ENCODE measurements around the gene CHST9. TPM values are rescaled to one million over a fixed set of nuclear protein-coding genes. Genes with fewer than 3 reads are reported as not detected.
"Not testable (repeated sequence)": the region's sequence is repeated elsewhere in the genome, so short reads cannot be mapped to it uniquely, and the experiment has no call there.

Gene CHST9
- total RNA-seq (2014; rRNA removed; shearing (Covaris generic)) = not detected in 2 replicates

DNA sequence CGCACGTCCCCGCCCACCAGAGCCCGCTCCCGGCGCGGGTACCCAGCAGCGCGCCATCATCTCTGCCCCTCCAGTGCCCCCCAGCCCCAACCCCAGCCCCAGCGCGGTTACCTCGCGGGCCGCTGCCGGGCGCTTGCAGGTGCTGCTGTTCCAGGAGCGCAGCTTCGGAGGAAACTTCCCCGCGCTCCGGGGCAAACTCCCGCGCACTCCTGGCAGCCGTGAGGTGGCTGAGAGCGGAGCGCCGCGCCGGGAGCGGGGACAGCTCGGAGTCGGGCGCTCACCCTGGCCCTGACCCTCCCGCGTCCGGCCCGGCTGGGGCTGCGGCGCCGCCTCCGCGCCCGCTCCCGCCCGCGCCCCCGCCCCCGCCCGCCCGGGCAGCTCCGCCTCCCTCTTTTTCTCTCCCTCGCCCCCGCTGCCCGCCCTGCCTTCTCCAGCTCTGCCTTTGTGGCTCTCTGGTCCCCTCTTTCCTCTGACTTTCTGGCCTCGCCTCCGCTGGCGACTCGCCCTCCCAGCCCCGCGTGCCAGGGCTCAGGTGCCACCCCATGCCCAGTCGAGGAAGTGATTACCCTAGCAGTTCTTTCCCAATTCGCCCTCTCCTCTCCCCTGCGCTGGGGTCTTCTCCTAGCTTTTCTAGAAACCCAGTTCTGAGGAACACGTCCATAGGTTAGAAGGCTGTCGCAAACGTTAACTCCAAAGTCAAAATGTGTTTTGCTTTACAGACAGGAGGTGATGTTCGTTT is at the start of gene CHST9:
CHST9 (minus strand) TSS at position 284 of the 739 bp plus-strand sequence. CDS start 42,499 bp downstream, outside the sequence.
- in situ Hi-C loops (cut with HindIII; ENCODE audit: low sequenced_read_pairs) = no loop called here
- DNase-seq (ENCODE audit: low spot score) = no peak

DNA sequence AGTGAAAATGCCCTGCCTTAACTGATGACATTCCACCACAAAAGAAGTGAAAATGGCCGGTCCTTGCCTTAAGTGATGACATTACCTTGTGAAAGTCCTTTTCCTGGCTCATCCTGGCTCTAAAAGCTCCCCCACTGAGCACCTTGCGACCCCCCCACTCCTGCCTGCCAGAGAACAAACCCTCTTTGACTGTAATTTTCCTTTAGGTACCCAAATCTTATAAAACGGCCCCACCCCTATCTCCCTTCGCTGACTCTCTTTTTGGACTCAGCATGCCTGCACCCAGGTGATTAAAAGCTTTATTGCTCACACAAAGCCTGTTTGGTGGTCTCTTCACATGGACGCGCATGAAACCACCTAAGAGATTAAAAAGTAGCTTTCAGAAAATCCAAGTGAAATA is 47.2 kb upstream of the CHST9 start:
- in situ Hi-C loops (cut with HindIII; ENCODE audit: low sequenced_read_pairs); DNase-seq (ENCODE audit: low spot score): not testable (repeated sequence)

DNA sequence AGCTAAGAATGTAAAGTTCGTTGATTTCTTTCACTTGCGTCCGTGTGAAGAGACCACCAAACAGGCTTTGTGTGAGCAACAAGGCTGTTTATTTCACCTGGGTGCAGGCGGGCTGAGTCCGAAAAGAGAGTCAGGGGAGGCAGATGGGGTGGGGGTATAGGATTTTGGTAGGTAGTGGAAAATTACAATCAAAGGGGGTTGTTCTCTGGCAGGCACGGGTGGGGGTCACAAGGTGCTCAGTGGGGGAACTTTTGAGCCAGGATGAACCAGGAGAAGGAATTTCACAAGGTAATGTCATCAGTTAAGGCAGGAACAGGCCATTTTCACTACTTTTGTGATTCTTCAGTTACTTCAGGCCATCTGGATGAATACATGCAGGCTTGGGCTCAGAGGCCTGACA is 46.6 kb upstream of the CHST9 start:
- in situ Hi-C loops (cut with HindIII; ENCODE audit: low sequenced_read_pairs); DNase-seq (ENCODE audit: low spot score): not testable (repeated sequence)

DNA sequence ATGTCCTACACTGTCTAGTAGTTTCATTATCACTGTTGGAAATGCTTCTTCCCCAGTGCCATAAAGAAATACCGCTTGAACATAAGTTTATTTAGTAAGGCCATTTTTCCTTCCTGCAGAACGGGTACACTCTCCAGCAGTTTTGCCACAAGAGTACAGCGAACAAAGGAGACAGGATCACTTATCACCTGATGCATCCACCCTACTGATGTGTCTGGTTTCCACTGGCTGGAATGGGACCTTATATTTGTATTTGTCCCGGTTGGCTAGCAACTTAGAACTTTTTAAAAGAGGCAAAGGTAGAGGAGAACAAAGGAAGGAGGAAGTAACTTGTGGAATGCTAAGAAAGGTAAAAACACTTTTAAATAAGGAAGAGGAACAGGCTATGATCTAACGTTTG is 46.1 kb upstream of the CHST9 start:
- in situ Hi-C loops (cut with HindIII; ENCODE audit: low sequenced_read_pairs); DNase-seq (ENCODE audit: low spot score): not testable (repeated sequence)

DNA sequence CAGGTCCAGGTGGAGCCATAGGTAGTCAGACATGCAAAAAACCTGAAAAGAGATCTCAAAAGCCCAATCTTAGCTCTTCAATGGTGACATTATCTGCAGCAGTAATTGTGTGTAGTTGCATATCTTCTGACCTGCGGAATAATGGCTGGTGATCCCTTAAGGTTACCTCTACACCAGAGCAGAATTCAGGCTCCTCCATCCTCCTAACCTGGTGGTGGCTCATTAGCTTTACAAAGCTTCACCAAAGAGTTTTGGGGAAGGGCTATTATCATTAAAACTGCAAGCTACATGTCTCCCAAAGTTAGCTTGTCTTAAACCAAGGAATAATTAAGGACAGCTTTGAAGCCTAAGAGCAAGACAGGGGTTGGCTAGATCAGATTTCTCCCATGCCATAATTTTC is 42.6 kb upstream of the CHST9 start:
- DNase-seq (ENCODE audit: low spot score) = no peak
- in situ Hi-C loops (cut with HindIII; ENCODE audit: low sequenced_read_pairs) = no loop called here

DNA sequence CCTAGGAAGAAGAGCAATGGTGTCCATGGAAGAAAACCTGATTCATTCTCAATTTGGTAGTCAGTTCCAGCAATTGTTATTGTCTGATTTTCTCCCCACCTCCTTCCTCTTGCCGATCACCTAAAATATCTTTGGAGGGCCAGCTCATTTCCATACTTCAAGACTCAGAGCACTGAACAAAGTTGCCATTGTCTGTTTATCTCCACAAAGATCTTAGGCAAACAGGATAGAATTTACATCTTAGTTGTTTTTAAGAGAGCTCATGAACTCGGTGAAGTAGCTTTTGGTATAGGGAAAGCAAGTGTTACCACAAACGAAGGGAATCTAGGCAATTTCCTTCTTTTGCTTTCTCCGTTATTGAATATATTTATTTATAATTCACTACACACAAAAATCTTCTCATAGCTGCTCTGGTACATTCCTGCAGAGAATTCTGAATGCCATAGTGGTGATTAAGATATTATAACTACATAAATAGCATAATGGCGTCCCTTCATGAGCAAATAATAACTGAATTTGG is 41.5 kb upstream of the CHST9 start:
- in situ Hi-C loops (cut with HindIII; ENCODE audit: low sequenced_read_pairs) = no loop called here
- no peak for DNase-seq (ENCODE audit: low spot score)

DNA sequence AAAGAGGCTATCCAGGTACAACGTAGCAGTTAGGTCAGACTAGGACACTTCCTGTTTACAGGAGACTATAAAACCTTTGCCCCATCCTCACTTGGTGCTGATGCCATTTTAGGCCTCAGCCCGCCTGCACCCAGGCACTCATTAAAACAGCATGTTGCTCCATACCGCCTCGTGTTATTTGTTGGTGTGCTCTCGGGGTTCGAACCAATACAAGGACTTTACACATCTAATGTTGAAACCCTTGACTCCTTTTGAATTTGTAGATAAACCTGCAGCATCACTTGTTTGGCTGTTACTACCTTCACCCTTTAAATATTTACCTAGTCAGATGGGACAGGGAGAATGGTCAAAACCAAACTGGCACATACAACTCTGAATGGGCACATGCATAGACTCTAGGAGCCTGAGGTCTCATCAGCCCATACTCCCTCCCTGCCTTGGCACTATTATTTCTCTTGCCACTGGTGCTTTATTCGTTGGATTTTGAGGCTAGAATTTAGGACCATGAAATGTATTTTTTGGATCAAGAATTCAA is 40.9 kb upstream of the CHST9 start:
- DNase-seq (ENCODE audit: low spot score) = no peak
- in situ Hi-C loops (cut with HindIII; ENCODE audit: low sequenced_read_pairs) = no loop called here

DNA sequence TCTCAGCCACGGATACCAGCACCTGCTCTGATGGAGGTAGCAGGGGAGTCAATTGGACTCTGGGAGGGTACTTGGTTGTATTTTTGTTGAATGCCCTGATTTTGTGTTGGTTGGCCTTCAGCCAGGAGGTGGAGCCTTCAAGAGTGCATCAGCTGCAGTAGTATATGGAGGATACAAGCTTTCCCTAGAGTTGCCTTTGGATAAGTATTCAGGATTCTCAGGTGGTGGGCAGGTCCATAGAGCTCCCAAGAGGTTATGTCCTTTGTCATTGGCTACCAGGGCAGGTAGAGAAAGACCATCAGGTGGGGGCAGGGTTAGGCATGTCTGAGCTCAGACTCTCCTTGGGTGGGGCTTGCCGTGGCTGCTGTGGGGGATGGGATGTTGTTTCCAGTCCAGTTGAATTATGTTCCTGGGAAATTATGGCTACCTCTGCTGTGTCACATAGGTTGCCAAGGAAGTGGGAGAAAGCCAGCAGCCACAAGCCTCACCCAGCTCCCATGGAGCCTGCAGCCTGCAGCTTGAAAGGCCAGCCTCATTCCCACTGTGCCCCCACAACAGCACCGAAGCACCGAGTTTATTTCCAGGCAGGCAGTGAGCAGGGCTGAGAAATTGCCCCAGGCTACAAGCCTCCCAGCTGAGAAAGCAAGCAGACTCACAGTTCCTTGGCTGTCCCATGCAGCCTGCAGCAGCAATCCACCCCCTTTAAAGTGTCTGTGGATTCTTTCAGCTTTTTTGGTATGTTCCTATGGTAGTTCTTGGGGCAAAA is 38.6 kb upstream of the CHST9 start:
- in situ Hi-C loops (cut with HindIII; ENCODE audit: low sequenced_read_pairs) = no loop called here
- no peak for DNase-seq (ENCODE audit: low spot score)

DNA sequence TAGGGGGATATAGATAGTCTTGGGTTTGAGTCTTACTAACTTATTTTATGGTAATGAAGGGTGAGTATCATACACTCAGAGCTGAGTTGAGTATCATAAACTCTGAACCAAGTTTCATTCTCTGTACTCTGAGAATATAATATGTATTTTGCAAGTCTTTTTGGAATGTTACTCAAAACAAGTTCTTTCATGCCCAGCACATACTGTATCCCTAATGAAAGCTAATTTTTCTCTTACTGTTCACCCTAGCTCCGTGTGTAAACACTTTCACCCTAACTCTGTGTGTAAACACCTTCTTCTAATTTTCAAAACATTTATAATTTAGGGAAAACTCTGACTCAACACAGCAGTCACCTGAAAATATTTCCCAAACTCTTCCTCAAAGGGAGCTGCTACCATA is 29.7 kb upstream of the CHST9 start:
- in situ Hi-C loops (cut with HindIII; ENCODE audit: low sequenced_read_pairs) = no loop called here
- no peak for DNase-seq (ENCODE audit: low spot score)

GRCh38 chr18:27213123-27213717 is 28.1 kb upstream of the CHST9 start:
- DNase-seq (ENCODE audit: low spot score) = no peak
- in situ Hi-C loops (cut with HindIII; ENCODE audit: low sequenced_read_pairs) = no loop called here

DNA sequence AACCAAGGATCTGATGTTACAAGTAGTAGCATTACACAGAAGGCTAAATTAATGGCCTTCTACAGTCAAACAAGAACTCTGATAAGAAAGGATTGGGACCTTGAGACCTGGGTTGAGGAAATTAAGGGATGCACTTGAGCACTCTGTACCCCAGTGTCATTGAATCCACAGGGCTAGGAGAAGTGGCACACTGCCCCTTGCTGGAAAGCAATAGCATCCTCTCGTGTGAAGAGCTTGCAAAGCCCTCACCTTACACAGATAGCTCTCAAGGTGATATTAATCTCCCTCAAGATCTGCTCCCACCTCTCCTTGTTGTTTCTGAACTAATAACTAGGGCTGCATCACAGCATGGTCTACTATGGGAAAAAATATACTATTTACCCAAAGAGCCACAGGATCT is 26.5 kb upstream of the CHST9 start:
- in situ Hi-C loops (cut with HindIII; ENCODE audit: low sequenced_read_pairs) = no loop called here
- DNase-seq (ENCODE audit: low spot score) = no peak

DNA sequence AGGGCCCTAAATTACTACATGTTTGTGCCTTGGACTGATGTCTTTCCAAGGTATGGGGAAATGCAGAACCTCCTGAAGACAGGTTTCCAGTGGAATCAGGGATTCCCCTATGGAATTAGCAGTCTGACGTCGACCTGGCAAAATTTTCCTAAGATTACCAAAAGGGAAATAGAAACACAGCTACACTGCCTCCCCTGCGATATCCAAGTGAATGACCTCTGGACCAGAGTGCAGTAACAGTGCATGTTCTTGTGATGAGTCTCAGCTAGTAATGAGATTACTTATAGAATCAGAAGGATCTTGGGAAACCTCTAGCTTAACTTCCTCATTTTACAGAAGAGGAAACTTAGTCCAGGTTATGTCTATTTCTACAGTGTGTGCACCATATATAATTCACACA is 21.3 kb upstream of the CHST9 start:
- in situ Hi-C loops (cut with HindIII; ENCODE audit: low sequenced_read_pairs) = no loop called here
- no peak for DNase-seq (ENCODE audit: low spot score)

DNA sequence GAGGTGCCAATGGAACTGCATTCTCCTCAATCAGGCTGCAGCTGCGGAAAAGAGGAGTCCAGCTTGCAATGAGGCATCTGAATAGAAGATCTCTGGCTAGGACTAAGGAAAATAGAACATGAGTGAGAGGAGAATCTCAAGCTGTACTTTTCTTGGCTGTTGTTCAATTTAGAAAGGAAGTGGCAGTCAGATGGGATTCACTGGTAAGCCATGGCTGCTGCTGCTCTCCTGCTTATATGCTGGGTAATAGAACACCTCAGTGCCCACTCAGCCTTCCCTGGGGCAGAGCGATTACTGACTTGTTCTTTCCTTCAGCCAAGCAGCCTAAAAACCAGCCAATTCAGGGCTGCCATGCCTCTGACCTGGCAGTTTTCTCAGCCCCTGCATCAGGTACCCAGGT is 17.6 kb upstream of the CHST9 start:
- in situ Hi-C loops (cut with HindIII; ENCODE audit: low sequenced_read_pairs) = no loop called here
- DNase-seq (ENCODE audit: low spot score) = no peak

DNA sequence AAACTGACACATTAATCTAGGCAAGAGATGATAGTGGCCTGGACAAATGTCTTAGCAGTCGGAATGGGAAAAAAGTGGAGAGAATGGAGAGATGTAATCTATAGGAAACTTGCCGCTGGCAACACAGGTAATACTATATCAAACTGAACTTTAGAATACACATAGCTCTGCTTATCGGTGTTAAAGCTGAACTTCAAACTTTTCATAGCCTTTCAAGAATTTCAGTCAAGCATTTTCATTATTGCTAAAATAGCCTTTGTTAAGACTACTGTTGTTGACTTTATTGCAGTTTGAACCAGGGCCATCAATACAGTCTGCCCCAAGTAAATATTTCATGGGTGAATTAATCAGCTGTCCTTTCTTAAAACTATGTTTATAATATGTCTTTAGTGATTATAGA is 12.9 kb upstream of the CHST9 start:
- in situ Hi-C loops (cut with HindIII; ENCODE audit: low sequenced_read_pairs) = no loop called here
- DNase-seq (ENCODE audit: low spot score) = no peak

GRCh38 chr18:27188309-27188708 is 3.2 kb upstream of the CHST9 start:
- no peak for DNase-seq (ENCODE audit: low spot score)
- in situ Hi-C loops (cut with HindIII; ENCODE audit: low sequenced_read_pairs) = no loop called here

GRCh38 chr18:27185897-27186296 is 789 bp upstream of the CHST9 start:
- in situ Hi-C loops (cut with HindIII; ENCODE audit: low sequenced_read_pairs) = no loop called here
- no peak for DNase-seq (ENCODE audit: low spot score)

DNA sequence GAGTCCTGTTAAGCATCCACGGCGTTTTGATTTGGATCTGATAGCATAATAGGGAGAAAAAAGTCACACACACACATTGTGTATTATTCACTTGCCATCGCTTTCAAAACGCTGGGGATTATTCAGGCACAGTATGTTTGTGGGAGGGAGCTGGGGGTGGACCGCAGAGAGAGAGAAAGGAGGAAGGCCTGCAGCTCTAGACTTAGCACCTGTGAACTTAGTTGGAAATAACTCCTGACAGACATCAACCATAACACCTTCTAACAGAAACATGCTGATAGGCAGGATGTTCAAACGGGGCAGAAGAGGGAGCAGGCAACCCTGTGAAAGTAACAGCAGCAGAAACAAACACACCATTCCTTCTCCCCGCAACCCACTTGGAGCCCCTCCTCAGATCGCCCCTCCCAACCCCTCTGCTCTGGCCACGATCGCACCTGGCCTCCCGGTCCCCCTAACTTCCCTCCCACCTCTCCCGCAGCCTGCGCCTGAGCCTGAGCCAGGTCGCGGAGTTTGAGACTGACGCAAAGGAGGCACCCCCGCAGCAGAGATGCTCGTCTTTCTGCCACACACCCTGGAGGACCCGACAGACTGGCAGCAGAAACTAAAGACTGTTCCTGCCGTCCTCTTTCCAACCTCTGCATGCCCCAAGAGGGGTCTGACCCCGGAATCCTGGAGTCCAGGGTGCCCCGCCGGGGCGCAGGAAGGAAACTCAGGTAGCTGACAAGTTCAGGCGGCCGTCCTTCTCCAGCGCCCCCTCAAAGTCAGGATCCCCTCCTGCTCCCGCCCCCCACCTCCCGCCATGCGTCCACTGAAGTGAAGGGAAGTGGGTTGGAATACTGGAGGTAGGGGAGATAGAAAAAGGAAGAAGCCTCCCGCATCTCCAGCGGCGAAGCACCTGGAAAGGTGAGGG is 738 bp downstream of the CHST9 start:
- in situ Hi-C loops (cut with HindIII; ENCODE audit: low sequenced_read_pairs) = no loop called here
- DNase-seq (ENCODE audit: low spot score) = no peak

DNA sequence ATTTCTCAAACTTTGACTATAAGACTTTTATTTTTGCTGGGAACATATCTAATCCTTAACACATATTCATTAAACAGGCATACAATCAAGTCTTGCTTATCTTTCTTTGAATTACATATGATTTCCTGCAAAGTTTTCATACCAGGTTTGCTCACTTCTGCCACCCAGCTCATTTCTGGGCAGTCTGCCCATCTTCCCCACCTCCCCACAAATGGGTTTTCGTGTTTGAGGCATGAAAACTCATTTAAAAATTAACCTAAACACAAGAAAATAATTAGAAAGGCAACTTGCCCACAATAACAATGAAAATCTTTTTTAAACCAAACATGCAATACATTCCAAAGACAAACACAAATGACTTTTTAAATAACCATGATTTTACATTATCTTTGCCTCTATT is 3.4 kb downstream of the CHST9 start:
- in situ Hi-C loops (cut with HindIII; ENCODE audit: low sequenced_read_pairs) = no loop called here
- no peak for DNase-seq (ENCODE audit: low spot score)

- in situ Hi-C loops (cut with HindIII; ENCODE audit: low sequenced_read_pairs) = no loop called here
- DNase-seq (ENCODE audit: low spot score) = no peak
Observed at GRCh38 chr18:27178424-27178823, 6.7 kb downstream of the CHST9 start.

All from G401 (cell line).